Measurements from ENCODE around the gene PCDHA10. TPM values are rescaled to one million over a fixed set of nuclear protein-coding genes. Genes with fewer than 3 reads are reported as not detected.

The PCDHA10 gene, protein sequence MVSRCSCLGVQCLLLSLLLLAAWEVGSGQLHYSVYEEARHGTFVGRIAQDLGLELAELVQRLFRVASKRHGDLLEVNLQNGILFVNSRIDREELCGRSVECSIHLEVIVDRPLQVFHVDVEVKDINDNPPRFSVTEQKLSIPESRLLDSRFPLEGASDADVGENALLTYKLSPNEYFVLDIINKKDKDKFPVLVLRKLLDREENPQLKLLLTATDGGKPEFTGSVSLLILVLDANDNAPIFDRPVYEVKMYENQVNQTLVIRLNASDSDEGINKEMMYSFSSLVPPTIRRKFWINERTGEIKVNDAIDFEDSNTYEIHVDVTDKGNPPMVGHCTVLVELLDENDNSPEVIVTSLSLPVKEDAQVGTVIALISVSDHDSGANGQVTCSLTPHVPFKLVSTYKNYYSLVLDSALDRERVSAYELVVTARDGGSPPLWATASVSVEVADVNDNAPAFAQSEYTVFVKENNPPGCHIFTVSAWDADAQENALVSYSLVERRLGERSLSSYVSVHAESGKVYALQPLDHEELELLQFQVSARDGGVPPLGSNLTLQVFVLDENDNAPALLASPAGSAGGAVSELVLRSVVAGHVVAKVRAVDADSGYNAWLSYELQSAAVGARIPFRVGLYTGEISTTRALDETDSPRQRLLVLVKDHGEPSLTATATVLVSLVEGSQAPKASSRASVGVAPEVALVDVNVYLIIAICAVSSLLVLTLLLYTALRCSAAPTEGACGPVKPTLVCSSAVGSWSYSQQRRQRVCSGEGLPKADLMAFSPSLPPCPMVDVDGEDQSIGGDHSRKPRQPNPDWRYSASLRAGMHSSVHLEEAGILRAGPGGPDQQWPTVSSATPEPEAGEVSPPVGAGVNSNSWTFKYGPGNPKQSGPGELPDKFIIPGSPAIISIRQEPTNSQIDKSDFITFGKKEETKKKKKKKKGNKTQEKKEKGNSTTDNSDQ
- not detected in 2 replicates for total RNA-seq

DNA sequence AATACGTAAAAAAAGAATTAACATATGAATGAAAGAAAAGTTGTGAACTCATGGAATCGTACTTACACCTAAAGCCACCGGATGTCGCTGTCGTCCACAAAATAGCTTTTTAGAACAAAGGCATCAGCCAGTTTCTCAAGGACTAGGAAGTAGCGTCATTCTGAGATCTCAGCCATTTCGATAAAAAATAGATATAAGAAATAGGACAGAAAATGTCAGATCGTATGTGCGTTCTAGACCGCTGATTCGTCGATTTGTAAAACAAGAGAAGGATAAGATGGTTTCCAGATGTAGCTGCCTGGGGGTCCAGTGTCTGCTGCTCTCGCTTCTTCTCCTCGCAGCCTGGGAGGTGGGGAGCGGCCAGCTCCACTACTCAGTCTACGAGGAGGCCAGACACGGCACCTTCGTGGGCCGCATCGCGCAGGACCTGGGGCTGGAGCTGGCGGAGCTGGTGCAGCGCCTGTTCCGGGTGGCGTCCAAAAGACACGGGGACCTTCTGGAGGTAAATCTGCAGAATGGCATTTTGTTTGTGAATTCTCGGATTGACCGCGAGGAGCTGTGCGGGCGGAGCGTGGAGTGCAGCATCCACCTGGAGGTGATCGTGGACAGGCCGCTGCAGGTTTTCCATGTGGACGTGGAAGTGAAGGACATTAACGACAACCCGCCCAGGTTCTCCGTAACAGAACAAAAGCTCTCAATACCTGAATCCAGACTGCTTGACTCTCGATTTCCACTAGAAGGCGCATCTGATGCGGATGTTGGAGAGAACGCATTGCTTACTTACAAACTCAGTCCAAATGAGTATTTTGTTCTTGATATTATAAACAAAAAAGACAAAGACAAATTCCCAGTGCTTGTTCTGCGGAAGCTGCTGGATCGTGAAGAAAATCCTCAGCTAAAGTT is at the start of gene PCDHA10:
TSS of gene PCDHA10 (plus strand) at position 126 of the 903 bp plus-strand sequence. CDS start at position 278, 152 bp downstream.

DNA sequence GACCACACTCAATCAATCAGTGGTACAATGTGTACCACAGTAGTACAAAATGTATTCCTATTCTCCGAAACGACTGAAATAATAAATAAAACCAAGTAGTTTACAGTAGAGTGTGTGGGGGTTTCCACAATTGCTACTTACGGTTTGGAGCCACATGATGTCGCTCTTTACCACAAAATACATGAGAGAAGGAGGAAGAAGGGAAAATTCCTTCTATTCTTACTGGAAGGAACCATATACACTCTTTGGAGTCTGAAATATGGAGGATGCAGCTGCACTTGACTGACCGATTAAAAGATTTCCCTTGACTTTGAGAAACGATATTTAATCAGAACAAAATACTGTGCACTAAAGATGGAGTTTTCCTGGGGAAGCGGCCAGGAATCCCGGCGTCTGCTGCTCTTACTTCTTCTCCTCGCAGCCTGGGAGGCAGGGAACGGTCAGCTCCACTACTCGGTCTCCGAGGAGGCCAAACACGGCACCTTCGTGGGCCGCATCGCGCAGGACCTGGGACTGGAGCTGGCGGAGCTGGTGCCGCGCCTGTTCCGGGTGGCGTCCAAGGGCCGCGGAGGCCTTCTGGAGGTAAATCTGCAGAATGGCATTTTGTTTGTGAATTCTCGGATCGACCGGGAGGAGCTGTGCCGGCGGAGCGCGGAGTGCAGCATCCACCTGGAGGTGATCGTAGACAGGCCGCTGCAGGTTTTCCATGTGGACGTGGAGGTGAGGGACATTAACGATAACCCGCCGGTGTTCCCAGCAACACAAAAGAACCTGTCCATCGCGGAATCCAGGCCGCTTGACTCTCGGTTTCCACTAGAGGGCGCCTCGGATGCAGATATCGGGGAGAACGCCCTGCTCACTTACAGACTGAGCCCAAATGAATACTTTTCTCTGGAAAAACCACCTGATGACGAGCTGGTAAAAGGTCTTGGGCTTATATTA is 48.6 kb upstream of the PCDHA10 start, which contains the start of gene PCDHA4:
TSS of gene PCDHA4 (plus strand) at position 235 of the 942 bp plus-strand sequence.

DNA sequence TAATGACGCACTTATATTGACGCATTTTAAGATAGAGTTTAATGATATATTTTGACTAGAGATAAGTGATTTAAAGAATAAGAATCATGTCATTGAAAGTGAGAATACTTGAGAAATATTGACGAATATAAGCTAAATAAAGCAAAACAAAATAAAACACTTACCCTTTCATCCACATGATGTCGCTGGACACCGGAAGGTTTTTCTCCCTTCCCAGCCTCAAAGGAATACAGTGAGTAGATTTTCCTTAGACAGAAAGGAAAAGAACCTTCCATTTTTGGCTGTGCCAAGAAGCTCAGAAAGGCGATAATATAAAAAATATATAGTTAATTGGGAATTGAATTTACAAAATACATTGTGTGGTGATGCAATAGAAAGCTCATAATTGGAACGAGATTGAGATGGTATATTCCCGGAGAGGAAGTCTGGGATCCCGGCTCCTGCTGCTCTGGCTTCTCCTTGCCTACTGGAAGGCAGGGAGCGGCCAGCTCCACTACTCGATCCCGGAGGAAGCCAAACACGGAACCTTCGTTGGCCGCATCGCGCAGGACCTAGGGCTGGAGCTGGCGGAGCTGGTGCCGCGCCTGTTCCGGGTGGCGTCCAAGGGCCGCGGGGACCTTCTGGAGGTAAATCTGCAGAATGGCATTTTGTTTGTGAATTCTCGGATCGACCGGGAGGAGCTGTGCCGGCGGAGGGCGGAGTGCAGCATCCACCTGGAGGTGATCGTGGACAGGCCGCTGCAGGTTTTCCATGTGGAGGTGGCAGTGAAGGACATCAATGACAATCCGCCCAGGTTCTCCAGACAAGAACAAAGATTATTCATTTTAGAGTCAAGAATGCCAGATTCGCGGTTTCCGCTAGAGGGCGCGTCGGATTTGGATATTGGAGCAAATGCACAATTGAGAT is 34.1 kb upstream of the PCDHA10 start, which contains the start of gene PCDHA5:
TSS of gene PCDHA5 (plus strand) at position 239 of the 906 bp plus-strand sequence.

DNA sequence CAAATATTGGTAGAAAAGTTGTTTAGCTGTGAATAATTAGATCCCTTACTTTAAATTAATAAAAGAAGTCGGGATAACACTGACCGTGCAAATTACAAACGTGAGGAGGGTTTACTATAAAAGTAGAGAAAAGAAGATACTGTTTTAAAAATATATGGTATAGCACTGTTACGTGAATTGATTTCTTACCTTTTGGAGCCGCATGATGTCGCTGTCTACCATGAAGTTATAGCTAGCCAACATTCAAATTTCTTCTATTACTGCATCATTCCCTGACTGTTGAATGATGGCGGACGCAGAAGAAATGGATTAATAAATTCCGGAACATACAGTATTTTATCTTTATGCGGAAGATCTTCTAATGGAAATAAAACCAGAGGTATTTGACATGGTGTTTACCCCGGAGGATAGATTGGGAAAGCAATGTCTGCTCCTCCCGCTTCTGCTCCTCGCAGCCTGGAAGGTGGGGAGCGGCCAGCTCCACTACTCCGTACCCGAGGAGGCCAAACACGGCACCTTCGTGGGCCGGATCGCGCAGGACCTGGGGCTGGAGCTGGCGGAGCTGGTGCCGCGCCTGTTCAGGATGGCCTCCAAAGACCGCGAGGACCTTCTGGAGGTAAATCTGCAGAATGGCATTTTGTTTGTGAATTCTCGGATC is 27.9 kb upstream of the PCDHA10 start, which contains the start of gene PCDHA6:
TSS of gene PCDHA6 (plus strand) at position 257 of the 658 bp plus-strand sequence. CDS start at position 389, 132 bp downstream.

DNA sequence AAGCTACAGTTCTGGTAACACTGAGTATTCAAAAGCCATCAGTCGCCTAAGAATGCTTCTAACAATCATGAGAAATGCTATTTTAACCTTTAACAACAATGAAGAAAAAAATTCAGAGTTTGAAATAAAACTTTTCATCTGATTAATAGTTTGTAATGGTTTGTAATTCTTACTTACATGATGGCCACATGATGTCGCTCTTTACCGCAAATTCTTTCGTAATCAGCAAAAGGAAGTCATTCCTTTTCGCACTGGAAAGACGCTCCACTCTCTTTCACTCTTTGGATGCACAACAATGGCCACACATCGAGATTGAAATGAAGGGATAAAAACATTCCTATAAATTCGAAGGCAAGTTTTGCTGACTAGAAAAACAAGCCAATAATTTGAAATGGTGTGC is 21.7 kb upstream of the PCDHA10 start, which contains the start of gene PCDHA7:
TSS of gene PCDHA7 (plus strand) at position 277 of the 400 bp plus-strand sequence. CDS start at position 392, 115 bp downstream.

DNA sequence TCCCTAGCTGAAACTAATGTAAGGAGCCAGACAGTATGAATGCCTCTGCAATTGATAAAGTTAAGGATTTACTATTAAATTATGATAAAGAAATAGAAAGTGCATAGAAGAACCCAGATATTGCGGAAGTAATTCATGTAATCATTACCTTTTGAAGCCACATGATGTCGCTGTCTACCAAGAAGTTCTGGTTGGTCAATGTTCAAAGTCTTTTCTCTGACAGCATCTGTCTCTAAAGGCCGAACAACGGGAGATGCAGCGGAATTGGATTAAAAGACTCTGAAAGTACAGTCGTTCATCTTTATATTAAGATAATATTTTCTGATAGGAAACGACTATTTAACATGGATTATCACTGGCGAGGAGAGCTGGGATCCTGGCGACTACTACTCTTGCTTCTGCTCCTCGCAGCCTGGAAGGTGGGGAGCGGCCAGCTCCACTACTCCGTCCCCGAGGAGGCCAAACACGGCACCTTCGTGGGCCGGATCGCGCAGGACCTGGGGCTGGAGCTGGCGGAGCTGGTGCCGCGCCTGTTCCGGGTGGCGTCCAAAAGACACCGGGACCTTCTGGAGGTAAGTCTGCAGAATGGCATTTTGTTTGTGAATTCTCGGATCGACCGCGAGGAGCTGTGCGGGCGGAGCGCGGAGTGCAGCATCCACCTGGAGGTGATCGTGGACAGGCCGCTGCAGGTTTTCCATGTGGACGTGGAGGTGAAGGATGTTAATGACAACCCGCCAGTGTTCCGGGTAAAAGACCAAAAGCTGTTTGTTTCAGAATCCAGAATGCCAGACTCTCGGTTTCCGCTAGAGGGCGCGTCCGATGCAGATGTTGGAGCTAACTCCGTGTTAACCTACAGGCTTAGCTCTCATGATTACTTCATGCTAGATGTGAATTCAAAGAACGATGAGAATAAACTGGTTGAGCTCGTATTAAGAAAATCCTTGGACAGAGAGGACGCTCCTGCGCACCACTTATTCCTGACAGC is 14.4 kb upstream of the PCDHA10 start, which contains the start of gene PCDHA8:
TSS of gene PCDHA8 (plus strand) at position 210 of the 985 bp plus-strand sequence. CDS start at position 345, 135 bp downstream.

DNA sequence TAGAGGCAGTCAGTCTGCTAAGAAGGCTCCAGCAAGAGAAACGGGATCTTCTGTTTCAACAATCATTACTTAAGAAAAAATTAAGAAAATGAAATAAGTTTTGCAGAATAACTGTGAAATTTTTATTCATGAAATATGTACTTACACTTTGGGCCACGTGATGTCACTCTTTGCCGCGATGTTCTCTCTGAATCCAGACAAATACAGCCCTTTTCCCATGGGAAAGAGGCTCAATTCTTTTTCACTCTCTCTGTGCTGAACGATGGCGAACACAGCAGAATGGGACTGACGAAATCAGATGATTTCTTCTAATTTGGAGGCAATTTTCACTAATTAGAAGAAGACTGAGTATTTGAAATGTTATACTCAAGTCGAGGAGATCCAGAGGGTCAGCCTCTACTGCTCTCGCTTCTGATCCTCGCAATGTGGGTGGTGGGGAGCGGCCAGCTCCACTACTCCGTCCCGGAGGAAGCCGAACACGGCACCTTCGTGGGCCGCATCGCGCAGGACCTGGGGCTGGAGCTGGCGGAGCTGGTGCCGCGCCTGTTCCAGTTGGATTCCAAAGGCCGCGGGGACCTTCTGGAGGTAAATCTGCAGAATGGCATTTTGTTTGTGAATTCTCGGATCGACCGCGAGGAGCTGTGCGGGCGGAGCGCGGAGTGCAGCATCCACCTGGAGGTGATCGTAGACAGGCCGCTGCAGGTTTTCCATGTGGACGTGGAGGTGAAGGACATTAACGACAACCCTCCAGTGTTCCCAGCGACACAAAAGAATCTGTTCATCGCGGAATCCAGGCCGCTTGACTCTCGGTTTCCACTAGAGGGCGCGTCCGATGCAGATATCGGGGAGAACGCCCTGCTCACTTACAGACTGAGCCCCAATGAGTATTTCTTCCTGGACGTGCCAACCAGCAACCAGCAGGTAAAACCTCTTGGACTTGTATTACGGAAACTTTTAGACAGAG is 7.3 kb upstream of the PCDHA10 start, which contains the start of gene PCDHA9:
TSS of gene PCDHA9 (plus strand) at position 244 of the 964 bp plus-strand sequence. CDS start at position 358, 114 bp downstream.

DNA sequence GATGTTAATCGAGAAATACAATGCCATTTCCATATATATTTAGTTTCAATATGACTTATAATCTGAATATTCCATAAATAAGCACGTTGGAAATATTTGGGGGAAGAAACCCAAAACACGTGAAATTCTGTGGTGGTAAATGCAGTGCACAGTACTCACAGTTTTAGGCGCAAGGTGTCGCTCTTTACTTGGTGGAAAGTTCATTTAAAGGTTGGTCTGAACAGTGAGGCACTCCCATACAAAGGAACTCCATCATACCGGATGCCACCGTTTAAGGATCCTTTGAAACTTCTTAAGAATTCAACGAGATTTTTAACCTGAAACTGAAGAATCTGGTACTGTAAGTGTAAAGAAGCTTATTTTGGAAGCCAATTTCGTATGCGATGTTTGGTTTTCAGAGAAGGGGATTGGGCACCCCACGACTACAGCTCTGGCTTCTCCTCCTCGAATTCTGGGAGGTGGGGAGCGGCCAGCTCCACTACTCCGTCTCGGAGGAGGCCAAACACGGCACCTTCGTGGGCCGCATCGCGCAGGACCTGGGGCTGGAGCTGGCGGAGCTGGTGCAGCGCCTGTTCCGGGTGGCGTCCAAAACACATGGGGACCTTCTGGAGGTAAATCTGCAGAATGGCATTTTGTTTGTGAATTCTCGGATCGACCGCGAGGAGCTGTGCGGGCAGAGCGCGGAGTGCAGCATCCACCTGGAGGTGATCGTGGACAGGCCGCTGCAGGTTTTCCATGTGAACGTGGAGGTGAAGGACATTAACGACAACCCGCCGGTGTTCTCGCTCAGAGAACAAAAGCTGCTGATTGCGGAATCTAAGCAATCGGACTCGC is 13.2 kb downstream of the PCDHA10 start, which contains the start of gene PCDHA11:
TSS of gene PCDHA11 (plus strand) at position 237 of the 834 bp plus-strand sequence. CDS start at position 384, 147 bp downstream.

DNA sequence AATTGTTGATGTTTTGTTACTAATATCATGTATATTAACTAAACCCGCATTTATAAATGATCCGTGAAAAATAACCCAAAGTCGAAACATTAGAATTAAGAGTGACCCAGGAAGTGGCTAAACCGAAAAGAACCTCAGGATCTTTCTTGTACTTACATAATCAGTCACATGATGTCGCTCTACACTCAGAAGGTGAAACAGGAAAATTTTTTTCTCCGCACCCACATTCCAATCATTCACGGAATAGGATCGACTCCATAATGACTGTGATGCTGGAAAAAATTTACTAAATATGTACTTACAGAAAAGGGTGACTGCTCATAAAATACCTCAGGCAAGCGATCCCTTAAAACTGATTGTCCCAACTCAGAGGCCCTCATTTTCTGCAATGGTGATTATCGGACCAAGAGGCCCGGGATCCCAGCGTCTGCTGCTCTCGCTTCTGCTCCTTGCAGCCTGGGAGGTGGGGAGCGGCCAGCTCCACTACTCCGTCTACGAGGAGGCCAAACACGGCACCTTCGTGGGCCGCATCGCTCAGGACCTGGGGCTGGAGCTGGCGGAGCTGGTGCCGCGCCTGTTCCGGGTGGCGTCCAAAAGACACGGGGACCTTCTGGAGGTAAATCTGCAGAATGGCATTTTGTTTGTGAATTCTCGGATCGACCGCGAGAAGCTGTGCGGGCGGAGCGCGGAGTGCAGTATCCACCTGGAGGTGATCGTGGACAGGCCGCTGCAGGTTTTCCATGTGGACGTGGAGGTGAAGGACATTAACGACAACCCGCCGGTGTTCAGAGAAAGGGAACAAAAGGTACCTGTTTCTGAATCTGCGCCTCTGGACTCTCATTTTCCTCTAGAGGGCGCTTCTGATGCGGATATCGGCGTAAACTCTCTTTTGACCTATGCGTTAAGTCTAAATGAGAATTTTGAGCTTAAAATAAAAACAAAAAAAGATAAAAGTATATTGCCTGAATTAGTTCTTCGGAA is 19.7 kb downstream of the PCDHA10 start, which contains the start of gene PCDHA12:
TSS of gene PCDHA12 (plus strand) at position 224 of the 981 bp plus-strand sequence. CDS start at position 389, 165 bp downstream.

DNA sequence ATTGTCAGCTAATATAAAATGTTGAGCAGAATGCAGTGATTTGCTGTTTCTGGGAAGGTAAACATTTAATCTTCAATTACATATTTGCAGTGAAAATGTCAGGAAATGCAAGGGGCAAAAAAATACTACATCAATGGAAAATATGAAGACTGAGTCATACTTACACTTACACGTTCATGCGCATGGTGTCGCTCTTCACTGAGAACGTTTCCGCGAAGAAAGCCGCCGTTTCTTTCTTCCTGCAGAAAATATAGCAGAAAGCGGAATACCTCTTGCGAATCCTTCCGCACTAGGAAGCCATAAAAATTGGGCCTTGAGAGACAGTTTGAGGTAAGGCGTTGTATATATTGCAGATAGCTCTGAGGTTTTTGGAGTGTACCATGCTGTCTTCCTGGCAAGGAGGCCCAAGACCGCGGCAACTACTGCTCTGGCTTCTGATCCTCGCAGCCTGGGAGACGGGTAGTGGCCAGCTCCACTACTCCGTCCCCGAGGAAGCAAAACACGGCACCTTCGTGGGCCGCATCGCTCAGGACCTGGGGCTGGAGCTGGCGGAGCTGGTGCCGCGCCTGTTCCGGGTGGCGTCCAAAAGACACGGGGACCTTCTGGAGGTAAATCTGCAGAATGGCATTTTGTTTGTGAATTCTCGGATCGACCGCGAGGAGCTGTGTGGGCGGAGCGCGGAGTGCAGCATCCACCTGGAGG is 26.3 kb downstream of the PCDHA10 start, which contains the start of gene PCDHA13:
TSS of gene PCDHA13 (plus strand) at position 236 of the 702 bp plus-strand sequence. CDS start at position 381, 145 bp downstream.

Data from bronchus fibroblast of lung (primary cell).